A549 treated with Mapracorat at 1 μM for 4 hours (cell line): Measurements from ENCODE around the gene ARHGEF4. TPM values are rescaled to one million over a fixed set of nuclear protein-coding genes. Genes with fewer than 3 reads are reported as not detected.

Experiments
- total RNA-seq: library from RNA; stranded (reverse); fragments of 200-300 nt; extraction: Qiagen RNA extraction; gene quantifications from 5 replicates; pipeline ENCODE4 v1.2.3, GENCODE V29; 2022

ARHGEF4 gene, protein sequence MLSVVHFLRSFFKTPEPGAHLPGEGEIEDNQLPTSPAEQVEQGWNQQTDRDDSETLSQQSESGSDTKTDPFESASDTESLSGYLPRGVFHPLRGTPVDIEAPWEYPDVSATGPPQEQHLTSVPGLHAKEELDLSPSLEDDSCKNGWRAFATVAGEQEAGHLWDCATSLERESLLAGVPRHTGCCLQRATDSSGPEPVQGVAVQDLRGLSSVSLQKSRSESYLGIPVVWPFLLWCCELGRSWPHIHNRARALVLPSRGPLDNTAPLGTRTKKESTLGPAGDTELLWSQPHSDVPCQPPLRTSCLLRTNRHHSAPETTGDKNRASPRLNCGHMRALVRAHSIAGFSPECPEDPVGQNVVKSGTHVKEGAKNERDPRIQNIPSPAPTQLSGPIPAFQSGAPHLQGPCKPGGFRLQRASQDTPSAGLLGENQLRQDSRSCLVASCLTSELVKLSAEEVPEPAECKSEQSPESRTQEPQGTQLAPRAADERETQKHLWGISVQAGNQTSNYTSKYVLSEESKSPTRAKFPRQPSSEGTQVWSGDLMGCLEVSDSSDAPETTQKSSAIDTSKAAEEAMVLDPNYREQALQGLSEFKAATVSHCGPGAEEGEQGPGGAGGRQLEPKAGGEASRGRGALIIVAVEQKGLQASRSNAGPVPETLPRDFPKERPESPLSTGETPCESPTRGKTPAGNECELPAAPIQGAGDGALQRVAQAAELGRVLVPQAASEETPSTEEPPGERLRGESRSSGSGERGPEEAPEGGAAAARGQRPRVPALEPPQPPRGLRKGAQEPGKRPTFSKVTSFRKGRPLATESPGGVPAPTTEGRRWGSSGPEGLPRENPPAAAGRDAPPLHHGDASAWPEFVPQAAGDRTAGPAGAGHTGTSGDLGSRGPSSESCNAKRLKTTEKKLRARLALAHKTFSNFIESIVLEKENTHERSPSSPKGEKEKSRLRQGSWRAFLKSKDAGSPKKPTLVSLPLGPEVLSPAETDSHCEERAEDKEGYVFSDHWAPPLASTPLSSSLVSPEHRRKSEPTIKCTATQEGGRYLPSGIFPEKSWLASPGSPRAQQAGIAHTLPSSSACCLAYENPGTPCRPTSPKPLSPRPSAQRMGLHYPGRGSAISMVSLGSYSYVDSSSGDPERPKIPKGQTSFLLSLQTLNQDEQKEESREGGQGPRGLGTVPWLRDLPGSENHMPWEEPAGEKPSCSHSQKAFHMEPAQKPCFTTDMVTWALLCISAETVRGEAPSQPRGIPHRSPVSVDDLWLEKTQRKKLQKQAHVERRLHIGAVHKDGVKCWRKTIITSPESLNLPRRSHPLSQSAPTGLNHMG (N-terminal part only)
- 7.4 to 10.6 TPM (median 9.8 TPM) in 5 replicates for total RNA-seq

DNA sequence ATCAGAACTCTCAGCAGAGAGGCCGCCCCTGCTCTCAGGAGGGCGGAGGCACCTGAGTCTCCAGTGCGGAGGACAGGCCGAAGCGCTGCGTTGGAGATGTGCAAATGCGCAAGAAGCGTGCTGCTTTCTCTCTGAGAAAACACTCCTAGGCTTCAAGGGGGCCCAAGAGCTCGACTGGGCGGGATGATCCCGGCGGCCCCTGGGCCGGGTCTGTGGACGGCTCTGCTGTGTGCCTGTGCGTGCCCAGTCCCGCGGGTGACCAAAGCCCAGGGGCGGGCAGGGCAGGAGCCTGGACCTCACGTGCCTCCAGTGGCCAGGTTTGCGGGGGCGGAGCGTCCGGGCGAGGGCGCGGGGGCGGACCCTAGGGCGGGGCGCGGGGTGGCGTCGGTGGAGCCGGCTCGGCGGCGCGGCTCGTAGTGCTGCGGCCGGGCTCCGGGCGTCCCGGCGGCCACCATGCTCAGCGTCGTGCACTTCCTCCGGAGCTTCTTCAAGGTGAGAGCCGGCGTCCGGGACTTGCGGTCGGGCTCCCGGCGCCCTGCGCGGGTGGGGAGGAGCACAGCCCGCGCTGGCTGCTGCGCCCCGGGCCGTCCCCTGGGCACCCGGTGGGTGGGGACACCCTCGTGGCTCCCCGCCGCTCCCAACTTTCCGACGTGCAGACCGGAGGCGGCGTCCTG lies at the start of gene ARHGEF4:
TSS of gene ARHGEF4 (plus strand) at position 414 of the 674 bp plus-strand sequence. CDS start at position 454, 40 bp downstream.

DNA sequence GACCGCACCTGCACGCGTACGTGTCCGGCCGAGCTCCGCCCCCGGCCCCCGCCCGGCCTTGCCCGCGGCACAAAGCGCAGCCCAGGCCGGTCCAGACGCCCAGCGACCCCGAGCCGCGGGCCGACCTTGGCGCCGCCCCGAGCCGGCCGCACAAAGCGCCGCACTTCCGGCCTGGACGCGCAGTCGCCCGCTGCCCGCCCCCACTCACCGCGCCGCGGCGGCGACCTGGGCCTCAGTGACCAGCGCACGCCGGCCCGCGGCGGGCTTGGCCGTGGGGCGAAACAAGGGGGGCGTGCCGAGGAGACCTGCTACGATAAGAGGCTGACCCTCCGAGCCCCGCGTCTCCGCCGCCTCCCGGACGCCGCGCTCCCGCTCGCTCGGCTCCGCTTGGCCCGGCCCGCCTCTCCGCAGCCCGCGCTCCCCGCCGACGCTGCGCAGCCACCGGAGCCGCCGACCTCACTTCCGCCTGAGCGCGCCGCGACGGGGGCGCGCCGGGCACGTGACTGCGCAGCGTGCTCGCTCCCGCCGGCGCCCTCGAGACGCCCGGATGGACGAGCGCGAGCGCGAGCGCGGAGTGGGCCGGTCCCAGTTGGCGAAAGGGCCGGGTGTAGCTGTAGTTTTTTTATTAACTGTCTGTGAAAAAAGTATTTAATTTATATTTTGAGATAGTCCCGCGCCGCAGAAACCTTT lies 256.4 kb downstream of the ARHGEF4 start, which contains the start of gene FAM168B:
TSS of gene FAM168B (minus strand) at position 455 of the 690 bp plus-strand sequence. CDS start 10,814 bp downstream, outside the sequence.

Other genes with a start within 250 kb of the ARHGEF4 start
- not detected in 5 replicates for gene CFC1, start 237.3 kb upstream of the ARHGEF4 start, total RNA-seq
- gene POTEJ, start 225.5 kb upstream of the ARHGEF4 start, total RNA-seq, result not detected in 5 replicates
- not detected in 5 replicates for gene GPR148, start 107.8 kb upstream of the ARHGEF4 start, total RNA-seq
- gene AMER3, start 81.4 kb upstream of the ARHGEF4 start, total RNA-seq, result not detected in 5 replicates